Osteoblast (primary cell): ENCODE measurements around the gene FRMD4A. TPM values are rescaled to one million over a fixed set of nuclear protein-coding genes. Genes with fewer than 3 reads are reported as not detected.
A peak's percentile ranks its signal among the peaks of the same experiment; 100 is the strongest.

Source experiments
- DNase-seq: peaks from one replicate; pipeline ENCODE4 v3.0.0; 2011; ENCODE audit warnings: low spot score, mixed read lengths; ENCODE audit not compliant: insufficient read length; ENCODE audit errors: missing footprints
- H2AFZ ChIP-seq: 2 replicates; pipeline ENCODE4 v1.6.0; 2011; ENCODE audit warnings: mild to moderate bottlenecking, low read length
- H3K27ac ChIP-seq: 2 replicates; pipeline ENCODE4 v1.5.1; 2011; ENCODE audit warnings: mild to moderate bottlenecking, low read depth, low read length, moderate library complexity
- H3K27me3 ChIP-seq: 2 replicates; pipeline ENCODE4 v1.6.0; 2012; ENCODE audit warnings: mild to moderate bottlenecking, control low read depth, inconsistent platforms, low read length, moderate library complexity; ENCODE audit not compliant: insufficient read depth
- H3K36me3 ChIP-seq: 2 replicates; pipeline ENCODE4 v1.5.1; 2011; ENCODE audit warnings: mild to moderate bottlenecking, low read length, control low read depth, moderate library complexity; ENCODE audit not compliant: insufficient read depth
- H3K4me1 ChIP-seq: 2 replicates; pipeline ENCODE4 v1.5.1; 2011; ENCODE audit warnings: mild to moderate bottlenecking, low read length, control low read depth, moderate library complexity; ENCODE audit not compliant: insufficient read depth
- H3K4me2 ChIP-seq: 2 replicates; pipeline ENCODE4 v1.6.0; 2011; ENCODE audit warnings: mild to moderate bottlenecking, low read length; ENCODE audit not compliant: insufficient read depth
- H3K4me3 ChIP-seq: fragments of 200-600 bp; sonication (generic); 3 replicates; pipeline ENCODE4 v1.5.1; 2012; ENCODE audit warnings: mild to moderate bottlenecking, low read length, inconsistent platforms; ENCODE audit not compliant: insufficient read depth
- H3K79me2 ChIP-seq: 2 replicates; pipeline ENCODE4 v1.6.0; 2012; ENCODE audit warnings: mild to moderate bottlenecking, low read length, control low read depth, inconsistent platforms; ENCODE audit not compliant: insufficient read depth
- H3K9me3 ChIP-seq: 2 replicates; pipeline ENCODE4 v1.5.1; 2011; ENCODE audit warnings: low read depth, low read length, control low read depth
- H4K20me1 ChIP-seq: 2 replicates; pipeline ENCODE4 v1.6.0; 2012; ENCODE audit warnings: mild to moderate bottlenecking, low read length, control low read depth; ENCODE audit not compliant: insufficient read depth
- CTCF ChIP-seq: IDR thresholded peaks from 2 replicates; pipeline ENCODE4 v1.5.1; 2011; ENCODE audit warnings: mild to moderate bottlenecking, low read depth, low read length, moderate library complexity; ENCODE audit errors: extremely low read depth
- total RNA-seq: library from RNA; depleted of rRNA; stranded (reverse); fragments of >200 nt; gene quantifications from 2 replicates; pipeline ENCODE4 v1.2.3, GENCODE V29; 2012

Gene FRMD4A
- total RNA-seq, 1 donor = 41.3 TPM

GRCh38 chr10:14327527-14327926 is 3.2 kb downstream of the FRMD4A start:
- Histone ChIP-seq H3K4me3 (no peak overlapping the region), H3K27me3 (peaks cover 50% of the 10 kb centered on the region), H3K9me3 (no peaks in the 10 kb centered on the region), H2AFZ (peak overlapping the region; percentile 26), H3K36me3 (no peaks in the 10 kb centered on the region), H3K27ac (no peak overlapping the region), H3K4me1 (no peaks in the 10 kb centered on the region), H3K4me2 (peak overlapping the region; percentile 20), H3K79me2 (no peaks in the 10 kb centered on the region), H4K20me1 (no peaks in the 10 kb centered on the region)
- no peak for TF ChIP-seq CTCF
- peak; percentile 53 for DNase-seq

- H3K36me3 ChIP-seq = no peaks in the 10 kb centered on the region
- no peaks in the 10 kb centered on the region for H3K4me1 ChIP-seq
- H2AFZ ChIP-seq = no peak overlapping the region
- H3K27me3 ChIP-seq = peaks cover 45% of the 10 kb centered on the region
- H4K20me1 ChIP-seq = no peaks in the 10 kb centered on the region
- no peak overlapping the region for H3K4me3 ChIP-seq
- H3K79me2 ChIP-seq = no peaks in the 10 kb centered on the region
- H3K9me3 ChIP-seq = no peaks in the 10 kb centered on the region
- DNase-seq = no peak
- H3K27ac ChIP-seq = no peak overlapping the region
- no peak overlapping the region for H3K4me2 ChIP-seq
- no peak for TF ChIP-seq CTCF
Measured at GRCh38 chr10:14326581-14326980, 4.1 kb downstream of the FRMD4A start.

GRCh38 chr10:14325325-14325955 is 5.3 kb downstream of the FRMD4A start:
- H3K4me1 ChIP-seq = no peaks in the 10 kb centered on the region
- no peaks in the 10 kb centered on the region for H3K9me3 ChIP-seq
- TF ChIP-seq CTCF = peak; percentile 58
- peaks cover 35% of the 10 kb centered on the region for H3K27me3 ChIP-seq
- no peak overlapping the region for H3K4me2 ChIP-seq
- no peaks in the 10 kb centered on the region for H3K79me2 ChIP-seq
- H4K20me1 ChIP-seq = no peaks in the 10 kb centered on the region
- H3K4me3 ChIP-seq = no peak overlapping the region
- no peak overlapping the region for H3K27ac ChIP-seq
- DNase-seq = no peak
- H3K36me3 ChIP-seq = no peaks in the 10 kb centered on the region
- no peak overlapping the region for H2AFZ ChIP-seq

GRCh38 chr10:14322526-14323188 is 8.1 kb downstream of the FRMD4A start:
- no peaks in the 10 kb centered on the region for H3K9me3 ChIP-seq
- H3K36me3 ChIP-seq = no peaks in the 10 kb centered on the region
- no peak for DNase-seq
- H3K4me2 ChIP-seq = no peak overlapping the region
- no peak for TF ChIP-seq CTCF
- H3K79me2 ChIP-seq = no peaks in the 10 kb centered on the region
- no peak overlapping the region for H3K4me3 ChIP-seq
- H3K27me3 ChIP-seq = peaks cover 18% of the 10 kb centered on the region
- no peaks in the 10 kb centered on the region for H3K4me1 ChIP-seq
- no peaks in the 10 kb centered on the region for H4K20me1 ChIP-seq
- H2AFZ ChIP-seq = no peak overlapping the region
- H3K27ac ChIP-seq = no peak overlapping the region
